ENCODE data around the gene OR2AT4. TPM values are rescaled to one million over a fixed set of nuclear protein-coding genes. Genes with fewer than 3 reads are reported as not detected.

OR2AT4 gene
- total and polyA plus RNA-seq, 11 donors, result not detected

DNA sequence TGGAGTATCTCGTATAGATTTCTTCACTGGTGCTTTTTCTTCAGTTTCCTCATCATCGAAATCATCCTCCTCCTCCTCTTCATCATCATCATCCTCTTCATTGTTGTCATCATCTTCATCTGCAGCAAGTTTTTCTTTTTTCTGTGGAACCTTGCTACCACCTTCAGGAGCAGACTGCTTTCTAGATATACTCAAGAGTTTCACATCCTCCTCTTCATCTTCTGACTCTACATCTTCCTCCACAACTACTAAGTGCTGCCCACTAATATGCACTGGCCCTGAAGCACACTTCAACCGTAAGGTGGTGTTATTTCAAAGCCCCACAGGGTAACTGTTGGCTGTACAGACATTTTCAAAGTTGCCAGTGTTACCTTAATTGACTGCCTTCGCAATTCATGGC, 17.1 kb downstream of the OR2AT4 start:
- no peak for ATAC-seq
- DNase-seq, result no peak
- peaks cover 0 to 24% (median 0%) of the 10 kb centered on the region in 9 donors for H3K27me3 ChIP-seq
- H3K4me1 ChIP-seq, result no peaks in the 10 kb centered on the region
- no peak overlapping the region for H3K4me3 ChIP-seq
- 80 to 84% (median 82%) methylated on average over 4 of the region's 4 CpGs for WGBS, 4 donors
- TF ChIP-seq, protein P1, sequence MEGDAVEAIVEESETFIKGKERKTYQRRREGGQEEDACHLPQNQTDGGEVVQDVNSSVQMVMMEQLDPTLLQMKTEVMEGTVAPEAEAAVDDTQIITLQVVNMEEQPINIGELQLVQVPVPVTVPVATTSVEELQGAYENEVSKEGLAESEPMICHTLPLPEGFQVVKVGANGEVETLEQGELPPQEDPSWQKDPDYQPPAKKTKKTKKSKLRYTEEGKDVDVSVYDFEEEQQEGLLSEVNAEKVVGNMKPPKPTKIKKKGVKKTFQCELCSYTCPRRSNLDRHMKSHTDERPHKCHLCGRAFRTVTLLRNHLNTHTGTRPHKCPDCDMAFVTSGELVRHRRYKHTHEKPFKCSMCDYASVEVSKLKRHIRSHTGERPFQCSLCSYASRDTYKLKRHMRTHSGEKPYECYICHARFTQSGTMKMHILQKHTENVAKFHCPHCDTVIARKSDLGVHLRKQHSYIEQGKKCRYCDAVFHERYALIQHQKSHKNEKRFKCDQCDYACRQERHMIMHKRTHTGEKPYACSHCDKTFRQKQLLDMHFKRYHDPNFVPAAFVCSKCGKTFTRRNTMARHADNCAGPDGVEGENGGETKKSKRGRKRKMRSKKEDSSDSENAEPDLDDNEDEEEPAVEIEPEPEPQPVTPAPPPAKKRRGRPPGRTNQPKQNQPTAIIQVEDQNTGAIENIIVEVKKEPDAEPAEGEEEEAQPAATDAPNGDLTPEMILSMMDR (IDR thresholded peaks at IDR 0.05), result no peak
- TF ChIP-seq POLR2A (IDR thresholded peaks at IDR 0.05), result no peak
- H3K36me3 ChIP-seq, result no peaks in the 10 kb centered on the region
- H3K27ac ChIP-seq, result no peak overlapping the region
- intact Hi-C loops (cut with DNase I), result no loop called here
- no peaks in the 10 kb centered on the region for H3K9me3 ChIP-seq

DNA sequence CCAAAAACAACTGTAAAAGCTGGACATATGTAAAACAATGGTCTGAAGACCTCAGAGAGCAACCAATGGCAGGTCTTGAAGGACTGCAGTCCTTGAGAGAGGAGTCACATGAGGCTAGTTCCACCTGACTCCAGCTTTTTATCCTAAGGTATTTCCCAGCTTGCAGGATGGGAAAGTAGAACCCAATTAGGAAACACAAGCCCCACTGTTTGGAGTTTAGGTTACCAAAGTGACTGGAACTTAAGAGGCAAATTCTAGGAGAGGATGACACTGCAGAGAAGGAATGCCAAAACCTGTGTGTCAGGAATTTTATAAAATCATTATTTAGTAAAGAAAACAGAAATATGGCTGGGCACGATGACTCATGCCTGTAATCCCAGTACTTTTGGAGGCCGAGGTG, 18.4 kb downstream of the OR2AT4 start:
- WGBS, 4 donors, result 81 to 91% (median 86%) methylated on average over 2 of the region's 2 CpGs
- H3K4me3 ChIP-seq, result no peak overlapping the region
- intact Hi-C loops (cut with DNase I), result no loop called here
- H3K27me3 ChIP-seq, result peaks cover 0 to 20% (median 0%) of the 10 kb centered on the region in 9 donors
- DNase-seq (no peak), ATAC-seq (no peak)
- no peaks in the 10 kb centered on the region for H3K36me3 ChIP-seq
- no peaks in the 10 kb centered on the region for H3K4me1 ChIP-seq
- H3K9me3 ChIP-seq, result no peaks in the 10 kb centered on the region
- no peak overlapping the region for H3K27ac ChIP-seq
- TF ChIP-seq, protein P1 (IDR thresholded peaks at IDR 0.05), result no peak
- no peak for TF ChIP-seq POLR2A (IDR thresholded peaks at IDR 0.05)

DNA sequence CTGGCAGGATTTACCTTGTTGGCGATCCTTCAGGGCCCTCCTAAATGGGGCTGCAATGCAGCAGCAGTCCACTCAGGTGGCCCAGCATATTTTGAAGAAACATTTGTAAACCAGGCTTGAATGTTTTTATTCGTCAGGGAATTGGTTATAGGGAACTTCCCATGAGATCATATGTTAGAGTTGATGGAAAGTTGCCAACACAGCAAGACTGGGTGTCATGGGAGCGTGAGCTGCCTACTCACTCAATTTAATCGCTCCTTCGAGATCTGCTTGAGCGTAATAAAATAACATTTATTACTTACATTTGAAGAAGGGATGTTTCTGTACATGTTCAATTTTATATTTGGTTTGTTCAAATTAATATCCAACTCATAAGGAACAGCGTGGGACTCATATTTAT, 19.4 kb downstream of the OR2AT4 start:
- DNase-seq, result no peak
- Histone ChIP-seq H3K36me3 (no peaks in the 10 kb centered on the region), H3K4me3 (no peak overlapping the region), H3K27me3 (peaks cover 0 to 11% (median 0%) of the 10 kb centered on the region in 9 donors), H3K9me3 (no peaks in the 10 kb centered on the region), H3K27ac (no peak overlapping the region), H3K4me1 (no peaks in the 10 kb centered on the region)
- WGBS, 4 donors, result 65 to 81% (median 77%) methylated on average over 7 of the region's 7 CpGs
- TF ChIP-seq, protein P1 (IDR thresholded peaks at IDR 0.05), result no peak
- TF ChIP-seq POLR2A (IDR thresholded peaks at IDR 0.05), result no peak
- intact Hi-C loops (cut with DNase I), result no loop called here
- ATAC-seq, result no peak

DNA sequence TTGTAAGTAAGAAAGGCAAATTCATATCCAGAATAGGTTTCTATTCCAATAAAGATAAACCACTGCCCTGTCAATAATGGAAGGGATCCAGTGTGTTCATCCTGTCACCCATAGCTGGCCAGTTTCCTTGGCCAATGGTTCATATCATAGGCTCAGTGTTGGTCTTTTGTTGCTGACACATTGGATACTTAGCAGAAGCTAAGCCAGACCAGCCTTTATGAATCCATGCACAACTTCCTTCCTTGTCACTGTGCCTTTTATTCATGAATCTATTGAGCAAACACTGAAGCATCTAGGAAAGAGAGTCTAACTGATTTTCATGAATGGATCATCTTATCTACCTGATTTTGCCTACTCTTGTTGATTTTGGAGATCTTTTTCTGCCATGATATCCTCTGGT, 20.0 kb downstream of the OR2AT4 start:
- DNase-seq (no peak), ATAC-seq (no peak)
- Histone ChIP-seq H3K27ac (no peak overlapping the region), H3K27me3 (peaks cover 0 to 9% (median 0%) of the 10 kb centered on the region in 9 donors), H3K4me3 (no peak overlapping the region), H3K36me3 (no peaks in the 10 kb centered on the region), H3K9me3 (no peaks in the 10 kb centered on the region), H3K4me1 (no peaks in the 10 kb centered on the region)
- intact Hi-C loops (cut with DNase I), result no loop called here
- TF ChIP-seq, protein P1 (IDR thresholded peaks at IDR 0.05), result no peak
- no peak for TF ChIP-seq POLR2A (IDR thresholded peaks at IDR 0.05)

All from heart left ventricle (tissue), 16 donors.